Measurements from ENCODE around the gene NUMB.

The NUMB gene

DNA sequence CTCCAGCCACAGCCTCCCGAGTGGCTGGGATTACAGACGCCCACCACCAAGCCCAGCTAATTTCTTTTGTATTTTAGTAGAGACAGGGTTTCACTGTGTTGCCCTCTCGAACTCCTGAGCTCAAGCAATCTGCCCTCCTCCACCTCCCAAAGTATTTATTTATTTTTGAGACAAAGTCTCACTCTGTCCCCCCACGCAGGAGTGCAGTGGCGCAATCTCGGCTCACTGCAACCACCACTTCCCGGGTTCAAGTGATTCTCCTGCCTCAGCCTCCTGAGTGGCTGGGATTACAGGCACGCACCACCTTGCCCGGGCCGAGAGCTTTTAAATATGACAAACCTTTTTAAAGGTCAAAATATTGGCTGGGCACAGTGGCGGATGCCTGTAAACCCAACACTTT lies 14.6 kb downstream of the NUMB start:
- H3K4me3 ChIP-seq (ENCODE audit: low read depth, low read length) = no peak overlapping the region
- TF ChIP-seq, protein P1, sequence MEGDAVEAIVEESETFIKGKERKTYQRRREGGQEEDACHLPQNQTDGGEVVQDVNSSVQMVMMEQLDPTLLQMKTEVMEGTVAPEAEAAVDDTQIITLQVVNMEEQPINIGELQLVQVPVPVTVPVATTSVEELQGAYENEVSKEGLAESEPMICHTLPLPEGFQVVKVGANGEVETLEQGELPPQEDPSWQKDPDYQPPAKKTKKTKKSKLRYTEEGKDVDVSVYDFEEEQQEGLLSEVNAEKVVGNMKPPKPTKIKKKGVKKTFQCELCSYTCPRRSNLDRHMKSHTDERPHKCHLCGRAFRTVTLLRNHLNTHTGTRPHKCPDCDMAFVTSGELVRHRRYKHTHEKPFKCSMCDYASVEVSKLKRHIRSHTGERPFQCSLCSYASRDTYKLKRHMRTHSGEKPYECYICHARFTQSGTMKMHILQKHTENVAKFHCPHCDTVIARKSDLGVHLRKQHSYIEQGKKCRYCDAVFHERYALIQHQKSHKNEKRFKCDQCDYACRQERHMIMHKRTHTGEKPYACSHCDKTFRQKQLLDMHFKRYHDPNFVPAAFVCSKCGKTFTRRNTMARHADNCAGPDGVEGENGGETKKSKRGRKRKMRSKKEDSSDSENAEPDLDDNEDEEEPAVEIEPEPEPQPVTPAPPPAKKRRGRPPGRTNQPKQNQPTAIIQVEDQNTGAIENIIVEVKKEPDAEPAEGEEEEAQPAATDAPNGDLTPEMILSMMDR (IDR thresholded peaks at IDR 0.05; ENCODE audit: low read depth, low read length, missing control alignments) = no peak
- in situ Hi-C loops (cut with HindIII; ENCODE audit: low sequenced_read_pairs) = no loop called here
- no peak for DNase-seq (ENCODE audit: low read depth)

DNA sequence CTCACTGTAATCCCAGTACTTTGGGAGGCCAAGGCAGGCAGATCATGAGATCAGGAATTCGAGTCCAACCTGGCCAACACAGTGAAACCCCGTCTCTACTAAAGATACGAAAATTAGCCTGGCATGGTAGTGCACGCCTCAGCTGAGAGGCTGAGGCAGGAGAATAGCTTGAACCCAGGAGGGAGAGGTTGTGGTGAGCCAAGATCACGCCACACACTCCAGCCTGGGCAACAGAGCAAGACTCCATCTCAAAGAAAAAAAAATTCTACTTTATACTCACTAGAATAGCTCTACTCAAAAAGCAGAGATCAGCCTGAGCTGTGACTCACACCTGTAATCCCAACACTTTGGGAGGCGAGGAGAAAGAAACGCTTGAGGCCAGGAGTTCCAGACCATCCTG lies 17.1 kb downstream of the NUMB start:
- no peak for DNase-seq (ENCODE audit: low read depth)
- H3K4me3 ChIP-seq (ENCODE audit: low read depth, low read length) = no peak overlapping the region
- in situ Hi-C loops (cut with HindIII; ENCODE audit: low sequenced_read_pairs) = no loop called here
- TF ChIP-seq, protein P1 (IDR thresholded peaks at IDR 0.05; ENCODE audit: low read depth, low read length, missing control alignments) = no peak

DNA sequence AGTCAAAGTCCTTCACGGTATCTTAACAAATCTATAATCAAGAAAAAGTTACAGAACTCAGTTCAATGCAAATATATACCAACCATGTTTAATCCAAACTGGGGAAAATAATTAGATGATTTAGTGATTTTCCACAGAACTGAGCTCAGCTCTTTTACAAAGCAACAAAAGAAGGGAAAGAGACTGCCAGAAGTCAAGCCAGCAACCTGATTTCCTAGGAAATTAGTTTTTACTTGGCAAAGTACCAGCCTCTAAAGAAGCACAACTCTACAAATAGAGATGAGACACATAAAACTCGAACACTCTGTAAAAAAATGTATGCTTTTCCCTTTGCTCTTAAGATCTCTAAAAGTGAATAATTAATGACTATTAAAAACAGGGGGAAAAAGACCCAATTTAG lies 19.4 kb downstream of the NUMB start:
- in situ Hi-C loops (cut with HindIII; ENCODE audit: low sequenced_read_pairs) = no loop called here
- no peak overlapping the region for H3K4me3 ChIP-seq (ENCODE audit: low read depth, low read length)
- TF ChIP-seq, protein P1 (IDR thresholded peaks at IDR 0.05; ENCODE audit: low read depth, low read length, missing control alignments) = no peak
- DNase-seq (ENCODE audit: low read depth) = no peak

DNA sequence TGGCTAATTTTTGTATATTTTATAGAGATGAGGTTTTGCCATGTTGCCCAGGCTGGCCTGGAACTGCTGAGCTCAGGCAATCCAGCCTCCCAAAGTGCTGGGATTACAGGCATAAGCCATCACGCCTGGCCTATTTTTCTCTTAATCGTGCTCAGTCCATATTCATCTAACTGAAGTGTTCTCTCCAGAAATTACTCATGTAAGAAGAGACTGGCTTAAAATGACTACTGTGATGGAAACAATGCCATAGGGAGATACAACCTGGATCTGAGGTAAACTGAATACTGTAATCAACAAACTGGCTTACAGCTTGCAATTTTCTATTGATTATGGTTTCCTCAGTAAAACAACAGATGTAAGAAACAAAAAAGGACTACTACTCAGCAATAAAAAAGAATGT lies 21.1 kb downstream of the NUMB start:
- DNase-seq (ENCODE audit: low read depth) = no peak
- H3K4me3 ChIP-seq (ENCODE audit: low read depth, low read length) = no peak overlapping the region
- in situ Hi-C loops (cut with HindIII; ENCODE audit: low sequenced_read_pairs) = no loop called here
- TF ChIP-seq, protein P1 (IDR thresholded peaks at IDR 0.05; ENCODE audit: low read depth, low read length, missing control alignments) = no peak

DNA sequence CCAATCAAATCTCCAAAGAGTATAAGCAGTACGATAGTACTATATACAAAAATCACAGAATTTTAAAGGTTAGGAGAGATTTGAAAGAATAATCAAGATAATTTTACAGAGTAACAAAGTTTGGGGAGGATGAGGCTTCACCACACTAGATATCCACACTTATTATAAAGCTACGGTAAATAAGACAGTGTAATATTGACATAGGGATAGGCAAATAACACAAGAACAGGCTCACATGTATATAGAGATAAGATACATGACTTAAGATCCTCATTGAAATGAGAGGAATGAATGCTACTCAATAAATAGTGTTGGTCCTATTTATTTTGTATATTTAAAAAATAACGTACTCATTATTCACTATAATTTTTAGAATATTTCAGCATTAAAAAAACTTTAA lies 26.2 kb downstream of the NUMB start:
- TF ChIP-seq, protein P1 (IDR thresholded peaks at IDR 0.05; ENCODE audit: low read depth, low read length, missing control alignments) = no peak
- H3K4me3 ChIP-seq (ENCODE audit: low read depth, low read length) = no peak overlapping the region
- in situ Hi-C loops (cut with HindIII; ENCODE audit: low sequenced_read_pairs) = no loop called here
- DNase-seq (ENCODE audit: low read depth) = no peak

DNA sequence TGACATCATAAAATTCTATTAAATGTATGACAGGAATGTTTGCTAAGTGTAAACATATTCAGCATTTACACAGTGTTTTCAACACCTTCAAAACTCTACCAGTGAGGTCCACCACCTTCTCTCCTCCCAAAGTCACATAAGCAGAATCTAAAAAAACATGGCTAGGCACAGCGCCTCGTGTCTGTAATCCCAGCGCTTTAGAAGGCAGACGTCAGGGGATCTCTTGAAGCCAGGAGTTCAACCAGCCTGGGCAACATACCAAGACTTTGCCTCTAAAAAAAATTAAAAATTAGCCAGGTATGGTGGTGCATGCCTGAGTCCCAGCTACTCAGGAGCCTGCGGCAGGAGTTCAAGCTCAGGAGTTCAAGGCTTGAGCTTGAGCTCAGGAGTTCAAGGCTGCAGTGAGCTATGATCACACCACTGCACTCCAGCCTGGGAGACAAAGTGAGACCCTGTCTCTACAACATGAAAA lies 30.0 kb downstream of the NUMB start:
- in situ Hi-C loops (cut with HindIII; ENCODE audit: low sequenced_read_pairs) = no loop called here
- H3K4me3 ChIP-seq (ENCODE audit: low read depth, low read length) = no peak overlapping the region
- TF ChIP-seq, protein P1 (IDR thresholded peaks at IDR 0.05; ENCODE audit: low read depth, low read length, missing control alignments) = no peak
- no peak for DNase-seq (ENCODE audit: low read depth)

Measured in astrocyte of the cerebellum (primary cell).